ENCODE data around the gene ARMC3.
"Not testable (repeated sequence)": the region's sequence is repeated elsewhere in the genome, so short reads cannot be mapped to it uniquely, and the experiment has no call there.

ARMC3 gene

GRCh38 chr10:22913474-22914092 lies 14.3 kb upstream of the ARMC3 start:
- DNase-seq, result no peak
- Histone ChIP-seq H3K4me3 (ENCODE audit: low read depth, low read length) (no peak overlapping the region), H3K9me3 (ENCODE audit: severe bottlenecking) (no peaks in the 10 kb centered on the region), H3K27ac (no peak overlapping the region), H3K36me3 (no peaks in the 10 kb centered on the region), H3K27me3 (ENCODE audit: insufficient read depth, low read depth, severe bottlenecking) (no peaks in the 10 kb centered on the region)
- no peak for TF ChIP-seq CTCF (IDR thresholded peaks at IDR 0.05; ENCODE audit: low read depth, low read length)

GRCh38 chr10:22915314-22915713 lies 12.5 kb upstream of the ARMC3 start:
- no peaks in the 10 kb centered on the region for H3K27me3 ChIP-seq (ENCODE audit: insufficient read depth, low read depth, severe bottlenecking)
- no peaks in the 10 kb centered on the region for H3K9me3 ChIP-seq (ENCODE audit: severe bottlenecking)
- H3K36me3 ChIP-seq, result no peaks in the 10 kb centered on the region
- TF ChIP-seq CTCF (IDR thresholded peaks at IDR 0.05; ENCODE audit: low read depth, low read length), result no peak
- H3K27ac ChIP-seq, result no peak overlapping the region
- DNase-seq, result no peak
- H3K4me3 ChIP-seq (ENCODE audit: low read depth, low read length), result no peak overlapping the region

- no peak for TF ChIP-seq CTCF (IDR thresholded peaks at IDR 0.05; ENCODE audit: low read depth, low read length)
- Histone ChIP-seq H3K27me3 (ENCODE audit: insufficient read depth, low read depth, severe bottlenecking) (no peaks in the 10 kb centered on the region), H3K27ac (no peak overlapping the region), H3K4me3 (ENCODE audit: low read depth, low read length) (no peak overlapping the region), H3K9me3 (ENCODE audit: severe bottlenecking) (no peaks in the 10 kb centered on the region), H3K36me3 (no peaks in the 10 kb centered on the region)
- DNase-seq, result no peak
Observed at GRCh38 chr10:22925088-22925487, 2.8 kb upstream of the ARMC3 start.

- peak overlapping the region; percentile 68 for H3K4me3 ChIP-seq (ENCODE audit: low read depth, low read length)
Observed at GRCh38 chr10:22927166-22927565, 687 bp upstream of the ARMC3 start.

GRCh38 chr10:22929053-22929452 lies 1.2 kb downstream of the ARMC3 start:
- H3K9me3 ChIP-seq (ENCODE audit: severe bottlenecking); H3K36me3 ChIP-seq; H3K4me3 ChIP-seq (ENCODE audit: low read depth, low read length); H3K27ac ChIP-seq; DNase-seq; H3K27me3 ChIP-seq (ENCODE audit: insufficient read depth, low read depth, severe bottlenecking): not testable (repeated sequence)

More at GRCh38 chr10:22927166-22927565, 687 bp upstream of the ARMC3 start:
- Histone ChIP-seq H3K36me3 (no peaks in the 10 kb centered on the region), H3K9me3 (ENCODE audit: severe bottlenecking) (no peaks in the 10 kb centered on the region), H3K27ac (no peak overlapping the region), H3K27me3 (ENCODE audit: insufficient read depth, low read depth, severe bottlenecking) (no peaks in the 10 kb centered on the region)
- DNase-seq, result no peak
- no peak for TF ChIP-seq CTCF (IDR thresholded peaks at IDR 0.05; ENCODE audit: low read depth, low read length)

GRCh38 chr10:22931948-22932347 lies 4.1 kb downstream of the ARMC3 start:
- no peak for DNase-seq
- no peak overlapping the region for H3K4me3 ChIP-seq (ENCODE audit: low read depth, low read length)
- H3K27me3 ChIP-seq (ENCODE audit: insufficient read depth, low read depth, severe bottlenecking), result no peaks in the 10 kb centered on the region
- no peaks in the 10 kb centered on the region for H3K9me3 ChIP-seq (ENCODE audit: severe bottlenecking)
- no peak overlapping the region for H3K27ac ChIP-seq
- TF ChIP-seq CTCF (IDR thresholded peaks at IDR 0.05; ENCODE audit: low read depth, low read length), result no peak
- no peaks in the 10 kb centered on the region for H3K36me3 ChIP-seq

Data from WERI-Rb-1 (cell line).